Hematopoietic multipotent progenitor cell treated with erythropoietin and hydrocortisone succinate and interleukin-3 and kit ligand, for 17 days (in vitro differentiated cells): Measurements from ENCODE around the gene CREBRF.
A peak's percentile ranks its signal among the peaks of the same experiment; 100 is the strongest.
"Not testable (repeated sequence)": the region's sequence is repeated elsewhere in the genome, so short reads cannot be mapped to it uniquely, and the experiment has no call there.

Source experiments
- DNase-seq: peaks from one replicate; pipeline ENCODE4 v3.0.0-alpha.2; 2015; ENCODE audit warnings: low spot score

The CREBRF gene

DNA sequence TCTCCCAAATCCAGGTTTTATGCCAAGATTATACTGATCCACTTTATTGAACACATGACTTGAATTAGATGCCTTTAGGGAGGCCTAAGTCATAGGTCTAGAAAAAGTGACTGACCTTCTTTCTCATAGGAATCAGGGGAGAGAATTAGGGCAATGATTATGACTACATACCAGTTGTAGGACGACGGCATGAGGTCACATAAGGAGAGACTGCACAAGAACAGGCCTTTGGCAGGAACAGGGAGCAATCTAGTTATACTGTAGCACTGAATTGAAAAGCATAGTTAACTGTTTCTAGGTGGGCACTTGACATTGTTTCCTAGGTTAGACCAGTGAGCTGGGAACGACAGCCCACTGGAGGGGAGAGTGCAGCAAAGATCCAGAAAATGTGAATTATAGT, 22.7 kb downstream of the CREBRF start:
- DNase-seq: no peak

DNA sequence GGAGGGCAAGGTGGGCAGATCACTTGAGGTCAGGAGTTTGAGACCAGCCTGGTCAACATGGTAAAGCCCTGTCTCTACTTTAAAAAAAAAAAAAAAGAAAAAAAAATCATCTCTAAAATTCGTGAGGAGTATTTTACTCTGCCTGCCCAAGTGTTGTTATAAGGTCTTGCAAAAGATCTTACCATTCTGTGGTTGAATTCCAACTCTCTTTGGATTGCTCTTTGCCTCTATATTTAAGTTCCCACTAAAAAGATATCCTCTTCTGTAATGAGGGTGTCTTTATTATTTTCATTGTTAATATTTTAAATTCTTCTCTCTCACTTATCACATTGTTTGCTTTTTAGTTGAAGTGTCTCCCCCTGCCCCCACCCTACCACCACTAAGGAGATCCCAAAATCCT, 33.4 kb downstream of the CREBRF start:
- no peak for DNase-seq

GRCh38 chr5:173090639-173091038, 34.5 kb downstream of the CREBRF start:
- DNase-seq: no peak

GRCh38 chr5:173091981-173092380, 35.8 kb downstream of the CREBRF start:
- no peak for DNase-seq

DNA sequence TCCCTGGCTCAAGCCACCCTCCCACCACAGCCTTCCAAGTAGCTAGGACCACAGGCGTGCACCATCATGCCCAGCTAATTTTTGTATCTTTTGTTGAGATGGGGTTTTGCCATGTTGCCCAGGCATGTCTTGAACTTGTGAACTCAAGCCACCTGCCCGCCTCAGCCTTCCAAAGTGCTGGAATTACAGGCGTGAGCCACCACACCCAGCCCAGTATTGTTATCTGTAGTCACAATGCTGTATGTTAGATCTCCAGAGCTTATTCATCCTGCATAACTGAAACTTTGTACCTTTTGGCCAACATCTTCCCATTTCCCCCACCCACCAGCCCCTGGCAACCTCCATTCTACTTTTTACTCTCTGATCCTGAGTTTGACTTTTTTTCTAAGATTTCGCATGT, 37.5 kb downstream of the CREBRF start:
- no peak for DNase-seq

DNA sequence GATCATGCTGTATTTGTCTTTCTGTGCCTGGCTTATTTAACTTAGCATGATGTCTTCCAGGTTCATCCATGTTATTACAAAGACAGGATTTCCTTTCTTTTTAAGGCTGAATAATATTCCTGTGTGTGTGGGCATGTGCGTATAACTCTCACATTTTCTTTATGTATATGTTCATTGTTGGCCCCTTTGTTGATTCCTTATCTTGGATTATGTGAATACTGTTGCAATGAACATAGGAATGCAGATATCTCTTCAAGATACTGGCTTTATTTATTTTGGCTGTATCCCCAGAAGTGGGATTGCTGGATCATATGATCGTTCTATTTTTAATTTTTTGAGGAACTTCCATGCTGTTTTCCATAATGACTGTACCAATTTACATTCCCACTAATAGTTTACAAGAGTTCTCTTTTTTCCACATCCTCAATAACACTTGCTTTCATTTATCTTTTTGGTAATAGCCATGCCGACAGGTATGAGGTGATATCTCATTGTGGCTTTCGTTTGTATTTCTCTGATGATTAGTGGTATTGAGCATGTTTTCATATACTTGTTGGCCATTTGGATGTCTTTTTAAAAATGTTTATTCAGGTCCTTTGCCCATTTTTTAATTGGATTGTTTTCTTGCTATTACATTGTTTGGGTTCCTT, 38.0 kb downstream of the CREBRF start:
- DNase-seq: no peak

- DNase-seq: no peak
Measured at GRCh38 chr5:173098787-173099186, 42.6 kb downstream of the CREBRF start.

- DNase-seq: no peak
Measured at GRCh38 chr5:173099461-173099860, 43.3 kb downstream of the CREBRF start.

- no peak for DNase-seq
Measured at GRCh38 chr5:173101245-173101644, 45.1 kb downstream of the CREBRF start.

DNA sequence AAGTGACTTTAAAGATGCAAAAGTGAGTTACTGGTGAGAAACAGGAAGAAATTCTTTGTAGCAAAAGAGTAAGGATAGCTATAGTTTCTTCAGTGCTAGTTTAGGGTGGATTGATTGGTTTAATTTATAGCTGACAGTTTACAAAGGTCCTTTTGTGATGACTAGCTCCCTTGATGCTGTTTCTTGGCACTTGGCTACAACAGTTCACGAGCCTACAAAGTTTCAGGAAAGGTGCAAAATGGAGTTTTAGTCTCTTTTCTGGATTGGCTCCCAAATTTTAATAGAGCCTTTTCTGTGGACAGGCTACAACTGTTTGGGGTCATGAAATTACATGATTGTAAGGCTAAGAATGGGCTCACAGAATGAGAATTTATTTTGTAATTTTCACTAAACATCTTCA, 47.3 kb downstream of the CREBRF start:
- DNase-seq: no peak

GRCh38 chr5:173108914-173109313, 52.8 kb downstream of the CREBRF start:
- DNase-seq: no peak

DNA sequence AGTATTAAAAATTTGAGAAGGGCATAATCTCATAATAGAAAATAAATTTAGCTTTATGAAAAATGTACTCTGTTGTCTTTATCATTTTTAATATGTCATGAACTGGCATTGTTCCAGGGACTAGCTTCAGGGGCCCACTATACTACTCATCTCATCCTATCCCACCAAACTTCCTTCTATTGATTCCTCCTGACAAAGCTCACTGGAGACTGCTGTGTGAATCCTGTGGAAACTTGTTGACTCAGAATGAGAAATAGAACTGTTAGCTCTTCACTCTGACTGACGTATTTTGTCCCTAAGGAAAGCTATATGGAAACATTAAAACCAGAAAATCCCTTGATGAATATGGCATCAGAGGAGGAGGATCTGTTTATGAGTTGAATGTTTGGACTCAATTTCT, 58.4 kb downstream of the CREBRF start:
- no peak for DNase-seq

DNA sequence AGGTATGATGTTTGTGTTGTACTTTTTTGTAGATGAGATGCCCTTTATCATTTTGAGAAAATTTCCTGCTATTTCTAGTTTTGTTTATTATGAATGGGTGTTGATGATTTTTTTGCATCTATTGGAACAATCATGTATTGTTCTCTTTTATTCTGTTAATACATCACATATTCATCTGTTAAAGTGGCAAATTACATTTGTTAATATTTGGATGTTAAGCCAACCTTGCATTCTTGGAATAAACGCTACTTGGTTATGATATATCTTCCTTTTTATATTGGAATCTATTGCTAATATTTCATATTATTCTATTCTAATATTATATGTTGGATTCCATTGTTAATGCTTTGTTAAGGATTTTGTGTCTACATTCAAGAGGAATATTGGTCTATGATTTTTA, 63.6 kb downstream of the CREBRF start:
- no peak for DNase-seq

DNA sequence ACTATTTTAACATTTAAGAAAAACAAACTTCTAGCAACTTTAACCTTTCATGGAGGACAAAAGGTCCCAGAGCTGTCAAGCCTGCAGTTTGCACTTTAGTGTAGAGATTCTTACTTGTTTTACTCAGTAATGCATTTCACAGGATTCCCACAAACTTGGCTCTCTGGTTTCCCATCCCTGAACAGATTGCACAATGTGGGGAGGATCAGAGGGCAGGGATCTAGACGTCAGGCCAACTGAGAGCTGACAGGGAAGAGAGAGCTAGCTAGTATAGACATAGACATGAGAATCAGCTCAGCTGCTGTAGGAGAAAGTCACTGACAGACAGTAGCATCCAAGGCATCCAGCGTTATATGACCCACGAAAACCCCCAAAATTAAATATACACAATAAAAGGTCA, 67.3 kb downstream of the CREBRF start:
- DNase-seq: no peak

DNA sequence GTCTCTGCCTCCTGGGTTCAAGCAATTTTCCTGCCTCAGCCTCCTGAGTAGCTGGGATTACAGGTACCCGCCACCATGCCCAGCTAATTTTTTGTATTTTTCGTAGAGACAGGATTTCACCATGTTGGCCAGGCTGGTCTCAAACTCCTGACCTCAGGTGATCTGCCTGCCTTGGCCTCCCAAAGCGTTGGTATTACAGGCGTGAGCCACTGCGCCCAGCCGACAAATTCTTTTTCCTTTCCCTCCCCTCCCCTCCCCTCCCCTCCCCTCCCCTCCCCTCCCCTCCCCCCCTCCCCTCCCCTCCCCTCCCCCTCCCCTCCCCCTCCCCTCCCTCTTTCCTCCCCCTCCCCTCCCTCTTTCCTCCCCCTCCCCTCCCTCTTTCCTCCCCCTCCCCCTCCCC, 76.0 kb downstream of the CREBRF start:
- DNase-seq: not testable (repeated sequence)

DNA sequence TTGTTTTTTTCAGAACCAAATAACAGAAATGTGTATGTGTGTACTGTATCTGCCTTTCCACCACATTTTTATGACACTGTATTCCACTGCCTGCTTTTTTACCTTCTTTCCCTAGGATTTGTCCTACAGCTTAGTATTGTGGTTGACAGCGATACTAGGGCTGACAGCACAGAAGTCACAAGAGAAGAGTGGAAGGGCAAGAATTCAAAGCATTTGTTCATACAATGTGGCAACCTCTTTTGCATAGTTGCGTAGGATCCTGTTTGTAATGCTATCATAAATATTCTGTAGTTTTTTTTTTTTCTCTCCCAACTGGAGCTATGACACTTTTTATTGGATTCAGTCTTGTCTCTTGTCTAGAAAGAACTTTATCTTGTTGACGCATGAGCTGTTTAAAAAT, 82.6 kb downstream of the CREBRF start:
- no peak for DNase-seq

GRCh38 chr5:173139631-173140030, 83.5 kb downstream of the CREBRF start:
- no peak for DNase-seq

DNA sequence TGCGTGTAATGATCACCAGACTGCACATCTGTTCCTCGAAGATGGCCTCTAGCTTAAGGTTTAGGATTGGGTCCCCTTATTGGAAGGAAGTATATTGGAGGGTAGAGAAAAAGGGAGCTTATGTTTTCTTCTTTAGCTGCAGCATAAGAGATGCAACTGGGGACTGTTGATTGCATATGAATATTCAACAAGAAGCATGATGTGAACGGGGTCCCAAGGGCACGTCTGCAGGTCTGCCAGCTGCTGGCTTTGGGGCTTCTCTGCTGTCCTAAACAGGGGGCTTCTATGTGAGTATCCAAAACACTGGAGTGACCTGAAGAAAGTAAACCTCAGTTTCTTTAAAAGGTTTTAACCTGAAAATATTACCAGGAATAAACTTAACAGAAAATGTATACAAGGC, 84.6 kb downstream of the CREBRF start:
- no peak for DNase-seq

DNA sequence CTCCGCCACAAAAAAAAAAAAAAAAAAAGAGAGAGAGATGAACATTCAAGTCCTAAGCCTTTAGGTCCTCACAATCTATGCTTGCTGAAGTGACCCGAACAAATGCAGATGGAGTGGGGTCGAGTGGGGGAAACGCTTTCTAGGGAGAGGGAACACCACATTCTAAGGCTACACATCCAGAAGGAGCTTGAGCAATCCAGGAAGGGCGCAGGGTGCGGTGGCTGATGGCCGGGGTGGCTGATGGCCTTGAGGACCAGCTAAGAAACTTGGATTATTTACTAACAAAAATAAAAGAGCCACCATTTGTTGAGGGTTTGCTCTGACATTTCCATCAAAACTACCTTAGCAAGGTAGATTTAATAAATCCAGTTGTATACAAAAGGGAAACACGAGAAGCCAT, 87.4 kb downstream of the CREBRF start:
- DNase-seq: no peak

DNA sequence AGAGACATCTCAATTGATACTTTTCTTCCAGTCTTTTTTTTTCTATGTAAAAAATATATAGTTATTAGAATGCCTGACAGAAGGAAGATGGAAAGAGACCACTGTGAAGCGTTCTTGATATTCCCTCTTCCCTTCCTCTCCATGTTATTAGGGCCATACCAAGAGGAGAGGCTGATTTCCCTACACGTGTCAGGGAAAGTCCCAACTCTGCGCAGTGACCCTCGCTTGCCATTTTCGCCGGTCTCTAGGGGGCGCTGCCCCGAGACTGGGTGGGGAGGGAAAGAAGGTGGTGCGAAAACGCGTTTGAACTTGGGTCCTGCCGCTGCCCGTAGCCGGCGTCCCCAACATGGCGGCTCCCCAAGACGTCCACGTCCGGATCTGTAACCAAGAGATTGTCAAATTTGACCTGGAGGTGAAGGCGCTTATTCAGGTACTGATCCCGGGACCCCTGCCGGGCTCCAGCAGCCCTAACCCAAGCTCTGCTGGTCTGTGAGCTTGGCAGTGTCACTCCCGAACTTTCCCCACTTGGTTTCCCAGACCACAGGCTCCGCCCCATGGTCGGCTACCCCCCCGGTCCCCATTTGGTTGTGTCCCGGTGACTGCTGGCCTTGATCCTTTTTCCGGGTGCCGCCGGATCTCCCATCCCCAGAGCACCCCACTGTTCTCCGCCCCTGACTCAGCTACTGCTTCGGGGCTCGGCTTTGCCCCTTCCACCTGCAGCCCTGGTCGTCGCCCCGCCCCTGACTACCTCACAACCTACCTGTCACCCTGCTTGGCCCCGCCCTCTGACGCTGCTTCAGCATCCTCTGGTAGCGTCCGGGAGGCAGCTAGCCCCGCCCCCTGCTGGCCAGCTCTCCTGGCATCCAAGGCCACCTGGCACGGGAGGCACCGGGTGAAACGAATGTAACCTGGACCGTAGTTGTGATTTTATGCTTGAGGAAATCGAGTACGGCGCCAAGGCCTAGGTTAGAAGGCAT, 88.3 kb downstream of the CREBRF start, which contains the start of gene BNIP1:
Gene BNIP1 (plus strand): TSS at position 332 of the 977 bp plus-strand sequence. CDS start 15 bp downstream, at position 347.
- peak; percentile 98 for DNase-seq

DNA sequence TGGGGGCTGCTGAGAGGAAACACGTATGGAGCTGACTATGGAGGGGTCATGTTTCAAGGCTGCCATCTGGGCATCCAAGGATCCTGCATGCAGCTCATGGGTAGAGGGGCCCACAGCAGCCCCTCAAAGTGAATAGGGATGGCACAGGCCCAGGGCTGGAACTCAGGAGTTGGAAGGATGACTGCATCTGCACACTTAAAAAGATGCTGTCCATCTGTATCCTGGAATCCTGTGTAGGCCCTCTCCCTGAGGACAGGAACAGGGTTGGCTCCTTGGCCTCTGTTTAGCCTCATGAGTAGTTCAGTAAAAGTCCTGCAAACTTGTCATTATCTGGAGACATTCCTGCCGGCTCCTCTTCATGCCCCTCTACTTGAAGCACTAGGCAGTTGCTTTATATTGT, 92.2 kb downstream of the CREBRF start:
- no peak for DNase-seq

DNA sequence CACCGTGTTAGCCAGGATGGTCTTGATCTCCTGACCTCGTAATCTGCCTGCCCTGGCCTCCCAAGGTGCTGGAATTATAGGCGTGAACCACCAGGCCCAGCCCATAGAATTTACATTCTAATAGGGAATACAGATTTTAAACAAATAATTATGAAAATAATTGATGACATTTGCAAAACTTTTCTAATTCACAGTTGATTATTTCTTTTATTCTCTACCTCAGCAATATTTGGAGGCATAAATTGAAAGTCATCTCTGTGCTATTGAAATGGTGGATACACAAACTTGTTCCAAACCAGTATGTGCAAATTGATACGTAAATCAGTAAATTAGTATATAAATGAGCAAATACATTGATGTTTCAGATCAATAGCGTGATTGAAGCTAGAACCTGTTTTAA, 96.4 kb downstream of the CREBRF start:
- DNase-seq: no peak

- DNase-seq: no peak
Measured at GRCh38 chr5:173153842-173154241, 97.7 kb downstream of the CREBRF start.
